Activated CD4-positive, alpha-beta memory T cell treated with anti-CD3 and anti-CD28 coated beads for 36 hours (primary cell): ENCODE results near the gene CCL14. TPM values are rescaled to one million over a fixed set of nuclear protein-coding genes. Genes with fewer than 3 reads are reported as not detected.
"Not testable (repeated sequence)": the region's sequence is repeated elsewhere in the genome, so short reads cannot be mapped to it uniquely, and the experiment has no call there.

Experiments
- CTCF ChIA-PET: fragments of 350-600 bp; sonication (Branson Sonifier 250); formaldehyde crosslinking; loops from one replicate; lab custom pipeline; 2021; ENCODE audit warnings: antibody characterized with exemption, inconsistent platforms; lab: Charles Lee
- POLR2A ChIA-PET: fragments of 350-600 bp; sonication (Branson Sonifier 250); formaldehyde crosslinking; loops from one replicate; lab custom pipeline; 2021; ENCODE audit warnings: antibody characterized with exemption; lab: Charles Lee
- DNase-seq: peaks from one replicate; pipeline ENCODE4 v3.0.0-alpha.2; 2020
- H3K27ac Mint-ChIP-seq: one replicate; pipeline ENCODE4 v1.8.0; 2021; ENCODE audit warnings: mixed read lengths
- H3K27me3 Mint-ChIP-seq: one replicate; pipeline ENCODE4 v1.8.0; 2021; ENCODE audit warnings: mixed read lengths
- H3K36me3 Mint-ChIP-seq: one replicate; pipeline ENCODE4 v1.8.0; 2021; ENCODE audit warnings: mixed read lengths
- H3K4me1 Mint-ChIP-seq: one replicate; pipeline ENCODE4 v1.8.0; 2021; ENCODE audit warnings: low read depth, mixed read lengths
- H3K4me3 Mint-ChIP-seq: one replicate; pipeline ENCODE4 v1.8.0; 2021; ENCODE audit warnings: mild to moderate bottlenecking, mixed read lengths
- H3K9me3 Mint-ChIP-seq: one replicate; pipeline ENCODE4 v1.8.0; 2021; ENCODE audit warnings: mixed read lengths
- intact Hi-C: fragments of 100-400 bp; cut with micrococcal nuclease; formaldehyde crosslinking; loops from one replicate; pipeline ENCODE4 v1.15.1; 2023
- total RNA-seq, 2 experiments: library from RNA; stranded (reverse); gene quantifications; one replicate each; pipeline ENCODE4 v1.2.3, GENCODE V29; 2021

Gene CCL14
- total RNA-seq, 2 experiments from 2014 or later: not detected

GRCh38 chr17:36008998-36009665 is 22.6 kb upstream of the CCL14 start:
- Mint-ChIP-seq H3K9me3 (no peaks in the 10 kb centered on the region), H3K27me3 (peaks cover 6% of the 10 kb centered on the region), H3K36me3 (no peaks in the 10 kb centered on the region), H3K27ac (no peak overlapping the region), H3K4me1 (peaks cover 6% of the 10 kb centered on the region), H3K4me3 (no peak overlapping the region)
- ChIA-PET POLR2A (no interaction called here), CTCF (interaction anchor here (1.6 to 2.7 kb wide), 2 partner anchors 40 to 140 kb away, joined by 6 to 10 read pairs; no protein-coding TSS in a partner anchor)
- intact Hi-C loops: no loop called here
- peak; percentile 31 for DNase-seq

- no peaks in the 10 kb centered on the region for H3K9me3 Mint-ChIP-seq
- no peaks in the 10 kb centered on the region for H3K36me3 Mint-ChIP-seq
- no peak for DNase-seq
- no peak overlapping the region for H3K4me3 Mint-ChIP-seq
- H3K27ac Mint-ChIP-seq: no peak overlapping the region
- ChIA-PET CTCF (interaction anchor here (0.6 to 1.4 kb wide), 2 partner anchors 28 to 241 kb away, joined by 3 to 6 read pairs; no protein-coding TSS in a partner anchor), POLR2A (no interaction called here)
- peaks cover 15% of the 10 kb centered on the region for H3K27me3 Mint-ChIP-seq
- intact Hi-C loops: no loop called here
- peaks cover 6% of the 10 kb centered on the region for H3K4me1 Mint-ChIP-seq
Measured at GRCh38 chr17:36004594-36005108, 18.1 kb upstream of the CCL14 start.

DNA sequence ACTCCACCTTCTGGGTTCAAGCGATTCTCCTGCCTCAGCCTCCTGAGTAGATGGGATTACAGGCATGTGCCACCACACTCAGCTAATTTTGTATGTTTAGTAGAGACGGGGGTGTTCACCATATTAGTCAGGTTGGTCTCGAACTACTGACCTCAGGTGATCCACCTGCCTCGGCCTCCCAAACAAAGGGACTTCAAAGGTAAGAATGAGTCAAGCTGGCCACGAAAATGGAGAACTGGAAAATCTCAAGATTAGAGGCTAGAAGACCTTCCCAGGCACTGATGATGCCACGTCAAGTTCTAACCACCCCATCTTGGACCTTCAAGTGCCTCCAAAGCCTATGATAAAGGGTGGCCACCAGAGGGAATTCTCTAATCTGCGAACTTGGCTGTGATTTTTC is 16.1 kb upstream of the CCL14 start:
- Mint-ChIP-seq H3K27ac (no peak overlapping the region), H3K36me3 (no peaks in the 10 kb centered on the region), H3K9me3 (no peaks in the 10 kb centered on the region), H3K27me3 (peaks cover 15% of the 10 kb centered on the region), H3K4me3 (no peak overlapping the region), H3K4me1 (peaks cover 6% of the 10 kb centered on the region)
- POLR2A ChIA-PET: no interaction called here
- no peak for DNase-seq
- CTCF ChIA-PET: interaction anchor here (0.7 kb wide), 1 partner anchor 8 kb away, joined by 3 read pairs; no protein-coding TSS in a partner anchor
- intact Hi-C loops: no loop called here

- Mint-ChIP-seq H3K36me3 (no peaks in the 10 kb centered on the region), H3K4me1 (peaks cover 6% of the 10 kb centered on the region), H3K4me3 (no peak overlapping the region), H3K9me3 (no peaks in the 10 kb centered on the region), H3K27me3 (peaks cover 15% of the 10 kb centered on the region), H3K27ac (no peak overlapping the region)
- DNase-seq: no peak
- ChIA-PET CTCF (interaction anchor here (0.7 kb wide), 1 partner anchor 7 kb away, joined by 3 read pairs; no protein-coding TSS in a partner anchor), POLR2A (no interaction called here)
- intact Hi-C loops: no loop called here
Measured at GRCh38 chr17:36001862-36002603, 15.5 kb upstream of the CCL14 start.

DNA sequence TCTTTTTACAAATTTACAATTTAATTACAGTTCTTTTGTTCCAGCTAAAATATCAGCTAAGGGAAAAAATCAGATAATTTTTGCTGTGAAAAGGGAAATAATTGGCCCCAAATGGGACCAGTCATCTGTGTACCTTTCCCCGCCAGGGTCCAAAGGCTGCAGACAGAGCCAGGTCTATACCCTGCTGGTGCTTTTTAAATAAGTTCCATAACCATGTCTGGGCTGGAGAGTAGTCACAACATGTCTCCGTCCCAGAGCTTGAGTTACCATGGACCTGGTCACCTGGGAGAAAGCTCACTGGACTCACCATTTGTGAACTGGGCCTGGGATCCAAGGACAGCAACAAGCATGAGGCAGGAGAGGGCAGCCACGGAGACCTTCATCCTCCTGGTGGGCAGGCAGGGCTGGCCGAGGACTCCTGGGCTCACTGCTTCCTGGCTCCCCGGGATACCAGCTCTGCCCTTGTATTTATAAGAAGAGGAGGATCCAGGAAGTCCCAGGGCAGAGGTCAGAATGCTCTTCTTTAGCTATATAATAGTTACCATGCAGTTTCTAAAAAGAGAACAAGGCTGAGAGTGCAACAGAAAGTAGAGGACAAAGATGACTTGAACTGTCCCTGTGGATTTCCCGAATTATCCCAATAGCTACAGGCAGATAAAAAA is 14.7 kb upstream of the CCL14 start, which contains the start of gene CCL15:
CCL15 (minus strand) TSS at position 444 of the 662 bp plus-strand sequence; CDS start at position 383, 61 bp downstream.
- peaks cover 15% of the 10 kb centered on the region for H3K27me3 Mint-ChIP-seq
- no peak for DNase-seq
- POLR2A ChIA-PET: no interaction called here
- H3K4me3 Mint-ChIP-seq: no peak within 1 kb of the TSS
- intact Hi-C loops: no loop called here
- H3K9me3 Mint-ChIP-seq: no peaks in the 10 kb centered on the region
- CTCF ChIA-PET: no interaction called here
- peaks cover 6% of the 10 kb centered on the region for H3K4me1 Mint-ChIP-seq
- H3K27ac Mint-ChIP-seq: no peak within 1 kb of the TSS
- H3K36me3 Mint-ChIP-seq: no peaks in the 10 kb centered on the region

- Mint-ChIP-seq H3K4me3 (no peak overlapping the region), H3K27ac (no peak overlapping the region), H3K9me3 (no peaks in the 10 kb centered on the region), H3K27me3 (peaks cover 15% of the 10 kb centered on the region), H3K36me3 (no peaks in the 10 kb centered on the region), H3K4me1 (peaks cover 6% of the 10 kb centered on the region)
- POLR2A ChIA-PET: no interaction called here
- DNase-seq: no peak
- CTCF ChIA-PET: no interaction called here
- intact Hi-C loops: no loop called here
Measured at GRCh38 chr17:36000732-36001109, 14.2 kb upstream of the CCL14 start.

DNA sequence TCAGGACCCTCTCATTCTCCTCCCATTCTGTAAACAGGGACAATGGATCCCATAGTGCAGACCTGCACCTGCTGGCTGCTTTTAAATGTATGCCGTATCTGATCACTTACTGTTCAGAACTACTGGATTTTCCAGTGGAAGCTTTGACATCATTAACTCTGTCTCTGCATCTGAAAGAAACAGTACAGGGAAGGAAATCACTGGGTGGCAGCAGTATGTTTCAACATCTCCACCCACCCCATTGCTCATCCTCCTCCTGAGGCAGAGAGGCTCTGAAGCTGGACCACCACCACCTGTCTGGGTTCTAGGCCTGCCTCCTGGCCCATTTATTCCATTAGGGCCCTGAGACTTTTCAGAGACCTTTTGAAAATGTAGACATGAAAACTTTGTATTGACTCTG is 12.2 kb upstream of the CCL14 start:
- Mint-ChIP-seq H3K4me1 (no peaks in the 10 kb centered on the region), H3K27ac (no peak overlapping the region), H3K36me3 (no peaks in the 10 kb centered on the region), H3K4me3 (no peak overlapping the region), H3K27me3 (peaks cover 17% of the 10 kb centered on the region), H3K9me3 (no peaks in the 10 kb centered on the region)
- ChIA-PET CTCF (interaction anchor here (1.4 kb wide), 1 partner anchor 150 kb away, joined by 3 read pairs; no protein-coding TSS in a partner anchor), POLR2A (no interaction called here)
- intact Hi-C loops: no loop called here
- DNase-seq: no peak

GRCh38 chr17:35998018-35998545 is 11.6 kb upstream of the CCL14 start:
- H3K4me1 Mint-ChIP-seq: no peaks in the 10 kb centered on the region
- POLR2A ChIA-PET: no interaction called here
- CTCF ChIA-PET: interaction anchor here (0.6 kb wide), 1 partner anchor 493 kb away, joined by 4 read pairs; no protein-coding TSS in a partner anchor
- H3K27ac Mint-ChIP-seq: no peak overlapping the region
- peaks cover 17% of the 10 kb centered on the region for H3K27me3 Mint-ChIP-seq
- H3K36me3 Mint-ChIP-seq: no peaks in the 10 kb centered on the region
- H3K9me3 Mint-ChIP-seq: no peaks in the 10 kb centered on the region
- intact Hi-C loops: no loop called here
- no peak overlapping the region for H3K4me3 Mint-ChIP-seq
- no peak for DNase-seq

GRCh38 chr17:35995346-35995745 is 8.8 kb upstream of the CCL14 start:
- intact Hi-C loops, H3K27ac Mint-ChIP-seq, H3K27me3 Mint-ChIP-seq, DNase-seq, H3K36me3 Mint-ChIP-seq, POLR2A ChIA-PET, H3K4me1 Mint-ChIP-seq, H3K9me3 Mint-ChIP-seq, H3K4me3 Mint-ChIP-seq: not testable (repeated sequence)
- CTCF ChIA-PET: interaction anchor here (0.8 kb wide), 1 partner anchor 123 kb away, joined by 3 read pairs; no protein-coding TSS in a partner anchor

DNA sequence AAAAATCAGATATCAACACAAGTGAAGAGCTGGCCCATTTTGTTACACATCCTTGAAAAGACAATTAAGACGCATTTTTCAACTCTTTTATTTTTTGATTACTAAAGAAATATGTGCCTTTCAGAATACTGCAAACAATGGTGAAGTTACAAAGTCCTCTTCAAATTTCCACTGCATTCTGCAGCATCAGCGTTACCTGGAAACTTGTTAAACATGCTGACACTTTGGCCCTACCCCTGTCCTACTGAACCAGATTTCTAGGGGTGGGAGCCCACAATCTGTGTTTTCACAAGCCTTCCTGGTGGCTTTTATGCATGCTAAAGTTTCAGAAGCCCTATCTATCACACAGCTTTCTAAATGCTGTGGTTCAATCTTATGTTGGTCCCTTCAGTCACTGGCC is 4.5 kb upstream of the CCL14 start:
- CTCF ChIA-PET: interaction anchor here (0.7 to 1.9 kb wide), 3 partner anchors 10 to 155 kb away, joined by 3 to 5 read pairs (median 4); partner anchors contain the start of gene CCL16
- H3K4me3 Mint-ChIP-seq: no peak overlapping the region
- peaks cover 12% of the 10 kb centered on the region for H3K9me3 Mint-ChIP-seq
- POLR2A ChIA-PET: no interaction called here
- H3K27me3 Mint-ChIP-seq: peaks cover 11% of the 10 kb centered on the region
- intact Hi-C loops: no loop called here
- DNase-seq: no peak
- H3K36me3 Mint-ChIP-seq: no peaks in the 10 kb centered on the region
- H3K27ac Mint-ChIP-seq: no peak overlapping the region
- H3K4me1 Mint-ChIP-seq: no peaks in the 10 kb centered on the region

GRCh38 chr17:35988164-35988563 is 1.6 kb upstream of the CCL14 start:
- H3K27ac Mint-ChIP-seq: no peak overlapping the region
- H3K27me3 Mint-ChIP-seq: peaks cover 8% of the 10 kb centered on the region
- intact Hi-C loops: no loop called here
- POLR2A ChIA-PET: no interaction called here
- no peaks in the 10 kb centered on the region for H3K4me1 Mint-ChIP-seq
- H3K4me3 Mint-ChIP-seq: no peak overlapping the region
- no peaks in the 10 kb centered on the region for H3K36me3 Mint-ChIP-seq
- no peak for DNase-seq
- CTCF ChIA-PET: interaction anchor here (0.9 to 1.2 kb wide), 3 partner anchors 12 to 160 kb away, joined by 3 to 4 read pairs (median 3); no protein-coding TSS in a partner anchor
- H3K9me3 Mint-ChIP-seq: peaks cover 12% of the 10 kb centered on the region
